HG02642 (cell line): ENCODE results near the gene LRRC72.
"Not testable (repeated sequence)": the region's sequence is repeated elsewhere in the genome, so short reads cannot be mapped to it uniquely, and the experiment has no call there.

Experiments
- ATAC-seq: cut with Tn5 transposase; IDR thresholded peaks from one replicate; pipeline ENCODE4 v1.9.1; 2021; ENCODE audit warnings: mild to moderate bottlenecking; ENCODE audit not compliant: unreplicated experiment, poor library complexity

Gene LRRC72

GRCh38 chr7:16564909-16565426 is 38.3 kb downstream of the LRRC72 start:
- peak; percentile 58 for ATAC-seq

DNA sequence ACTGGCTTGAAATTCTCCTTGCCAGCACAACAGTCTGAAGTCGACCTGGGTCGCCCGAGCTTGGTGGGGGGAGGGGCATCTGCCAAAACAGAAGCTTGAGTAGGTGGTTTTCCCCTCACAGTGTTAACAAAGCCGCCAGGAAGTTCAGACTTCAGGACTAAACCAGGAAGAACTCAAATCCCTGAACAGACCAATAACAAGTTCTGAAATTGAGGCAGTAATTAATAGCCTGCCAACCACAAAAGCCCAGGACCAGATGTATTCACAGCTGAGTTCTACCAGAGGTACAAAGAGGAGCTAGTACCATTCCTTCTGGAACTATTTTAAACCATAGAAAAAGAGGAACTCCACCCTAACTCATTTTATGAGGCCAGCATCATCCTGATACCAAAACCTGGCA is 45.3 kb downstream of the LRRC72 start:
- ATAC-seq: no peak

- ATAC-seq: no peak
These were observed 52.6 kb downstream of the LRRC72 start for GRCh38 chr7:16579216-16579615.

- no peak for ATAC-seq
These were observed 54.7 kb downstream of the LRRC72 start for GRCh38 chr7:16581286-16581685.

DNA sequence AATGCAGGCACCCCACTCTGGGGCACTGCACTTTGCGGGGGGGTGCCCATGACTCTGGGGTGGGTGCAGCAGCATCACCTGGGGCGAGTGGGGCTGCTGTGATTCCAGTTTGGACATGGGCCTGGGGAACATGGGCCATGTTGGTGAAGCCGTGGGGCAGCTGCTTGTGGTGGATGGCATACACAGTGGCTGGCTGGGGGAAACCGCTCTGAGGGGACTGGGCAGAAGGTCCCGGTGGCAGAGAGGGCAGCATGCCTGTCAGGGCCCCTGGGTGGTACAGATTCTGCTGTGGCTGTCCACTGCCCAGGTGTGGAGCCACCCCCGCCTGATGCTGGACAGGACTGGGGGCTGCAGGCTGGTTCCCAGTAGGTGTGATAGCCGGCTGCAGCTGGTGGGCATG is 57.2 kb downstream of the LRRC72 start:
- no peak for ATAC-seq

DNA sequence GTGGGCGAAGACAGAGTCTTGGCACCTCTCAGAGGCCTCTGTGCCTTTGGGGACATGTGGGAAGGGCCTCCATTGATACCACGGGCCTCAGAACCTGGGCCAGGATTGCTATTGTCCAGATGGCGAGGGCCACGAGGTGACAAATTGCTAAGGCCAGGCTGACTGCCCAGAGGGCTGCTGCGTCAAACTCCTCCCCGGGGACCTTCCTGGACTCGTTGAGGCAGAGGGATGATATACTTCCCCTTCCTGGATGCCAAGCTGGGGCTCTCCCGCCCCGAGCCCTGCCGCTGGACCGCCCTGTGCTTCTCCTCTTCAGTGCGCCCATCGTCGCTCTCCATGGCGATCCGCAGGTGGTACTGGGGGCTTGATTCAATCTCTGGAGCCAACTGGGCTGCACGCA is 58.9 kb downstream of the LRRC72 start:
- no peak for ATAC-seq

DNA sequence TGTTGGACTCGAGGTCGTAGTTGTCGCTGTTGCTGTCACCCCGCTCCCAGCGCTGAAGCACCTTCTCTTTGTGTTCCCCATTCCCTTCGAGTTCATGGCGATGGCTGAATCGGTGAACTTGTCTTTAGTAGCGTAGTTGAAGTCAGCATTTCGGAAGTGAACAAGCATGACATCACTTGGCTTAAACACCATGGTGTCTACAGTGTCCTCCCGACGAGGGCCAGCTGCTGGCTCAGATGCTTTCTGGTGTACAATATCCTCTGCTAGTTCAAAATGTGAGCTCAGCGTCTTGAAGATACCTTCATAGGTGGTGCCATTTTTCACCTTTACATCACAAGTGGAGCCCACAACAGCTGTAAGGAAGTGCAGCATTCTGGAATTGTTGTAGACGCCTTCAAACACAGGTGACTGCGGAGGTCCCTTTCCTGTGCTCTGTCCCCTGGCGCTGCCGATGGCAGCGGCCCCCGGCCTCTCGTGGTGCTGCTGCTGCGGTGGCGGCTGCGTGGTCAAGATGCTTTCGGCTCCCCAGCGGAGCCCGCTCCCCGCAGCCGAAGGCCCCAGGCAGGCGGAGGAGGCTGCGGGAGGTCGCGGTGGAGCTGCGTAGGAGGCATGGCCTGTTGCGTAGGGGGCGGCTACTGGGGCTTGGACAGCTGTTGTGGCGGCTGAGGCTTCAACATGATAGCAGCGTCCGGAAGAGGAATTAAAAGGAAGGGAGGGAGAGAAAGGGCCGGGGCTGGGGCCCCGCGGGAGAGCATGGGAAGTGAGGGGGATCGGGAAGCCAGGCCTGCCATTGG is 59.7 kb downstream of the LRRC72 start:
- ATAC-seq: no peak

DNA sequence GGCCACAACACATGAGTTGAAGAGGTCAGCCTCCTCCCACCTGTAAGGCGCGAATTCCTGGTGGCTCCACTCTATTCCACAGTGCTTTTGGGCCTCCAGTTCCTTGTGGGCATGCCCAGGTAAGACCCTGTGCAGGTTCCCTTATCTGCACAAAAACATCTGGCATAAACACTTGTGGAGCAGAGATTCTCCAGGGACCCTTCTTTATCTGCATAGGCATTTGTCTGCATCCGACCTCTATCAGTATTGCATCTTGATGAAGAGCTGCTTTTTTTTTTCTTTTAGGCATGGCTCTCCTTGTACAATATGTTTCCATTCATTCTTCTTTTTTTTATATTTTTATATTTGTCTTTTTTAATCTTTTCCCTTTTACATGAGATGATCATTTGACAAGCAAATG is 60.5 kb downstream of the LRRC72 start:
- ATAC-seq: no peak

DNA sequence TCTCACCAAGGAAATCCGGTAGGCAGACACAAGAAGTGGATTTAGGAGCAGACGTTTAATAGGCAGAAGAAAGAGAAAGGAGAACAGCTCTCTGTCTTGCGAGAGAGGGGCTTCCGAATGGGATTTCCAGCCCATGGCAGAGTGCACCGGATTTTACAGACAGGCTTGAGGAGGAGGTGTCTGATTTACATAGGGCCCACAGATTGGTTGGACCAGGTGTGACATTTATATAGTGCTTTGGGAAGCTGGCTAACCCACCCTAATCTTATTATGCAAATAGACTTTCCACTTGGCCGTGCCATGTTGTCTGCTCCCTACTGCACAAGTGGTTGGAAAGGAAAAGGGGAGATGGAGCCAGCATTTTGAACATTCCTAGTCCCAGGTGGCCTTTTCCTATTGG is 61.2 kb downstream of the LRRC72 start:
- no peak for ATAC-seq

DNA sequence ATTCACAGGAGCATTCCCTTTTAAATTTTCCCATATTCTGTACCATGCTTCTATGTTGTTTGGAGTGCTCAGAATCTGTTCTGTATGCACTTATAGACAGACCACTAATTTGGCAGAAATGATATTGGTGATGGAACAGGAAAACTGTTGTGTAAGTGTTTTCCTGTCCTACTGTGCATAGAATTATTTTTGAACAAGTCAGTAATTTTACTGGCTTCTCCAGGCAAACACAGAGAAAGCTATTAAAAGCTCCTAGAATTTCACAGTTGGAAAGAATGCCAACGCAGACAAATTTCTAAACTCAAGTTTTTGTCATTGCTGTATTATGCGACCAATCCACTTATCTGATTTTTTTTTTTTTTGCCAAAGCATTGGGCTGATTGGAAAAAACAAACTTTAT is 63.3 kb downstream of the LRRC72 start:
- no peak for ATAC-seq

GRCh38 chr7:16590424-16590823 is 63.8 kb downstream of the LRRC72 start:
- no peak for ATAC-seq

DNA sequence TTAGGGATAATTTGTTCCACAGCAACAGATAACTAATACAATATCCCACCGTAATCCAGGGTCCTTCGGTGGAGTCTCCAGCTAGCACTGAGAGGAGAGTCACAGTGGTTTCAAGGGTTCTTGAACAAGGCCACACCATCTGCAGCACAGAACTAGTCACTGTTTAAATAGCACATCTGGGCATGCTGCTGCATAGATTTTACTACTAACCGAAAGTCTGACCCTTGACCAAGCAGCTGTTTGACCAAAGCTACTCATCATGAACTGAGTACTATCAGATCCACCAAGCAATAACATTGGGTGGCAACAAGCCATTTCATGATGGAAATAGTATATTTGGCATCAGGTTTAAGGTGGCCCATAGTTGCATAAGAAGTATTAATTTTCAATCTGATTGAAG is 65.8 kb downstream of the LRRC72 start:
- ATAC-seq: no peak

- ATAC-seq: no peak
These were observed 67.4 kb downstream of the LRRC72 start for GRCh38 chr7:16594061-16594460.

GRCh38 chr7:16594676-16595075 is 68.1 kb downstream of the LRRC72 start:
- ATAC-seq: no peak

- ATAC-seq: not testable (repeated sequence)
These were observed 69.0 kb downstream of the LRRC72 start for GRCh38 chr7:16595596-16595995.

DNA sequence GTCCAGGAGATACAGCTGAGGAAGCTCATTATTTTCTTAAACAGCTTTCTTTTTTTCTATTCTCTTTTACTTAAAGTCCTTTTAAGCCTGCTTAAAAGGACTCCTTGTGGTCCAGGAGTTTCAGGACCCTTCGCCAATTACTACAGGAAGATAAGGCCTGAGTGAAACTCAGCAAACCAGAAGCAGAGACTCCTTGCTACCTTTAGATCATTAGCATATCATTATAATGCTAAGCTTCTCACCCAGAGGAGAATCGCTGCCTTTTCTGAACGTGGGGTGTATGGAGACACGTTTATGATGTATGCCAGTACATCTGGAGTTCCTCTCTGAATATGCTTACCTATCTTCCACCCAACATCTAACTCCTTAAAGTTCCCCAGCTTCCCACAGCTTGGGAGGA is 71.4 kb downstream of the LRRC72 start:
- no peak for ATAC-seq

DNA sequence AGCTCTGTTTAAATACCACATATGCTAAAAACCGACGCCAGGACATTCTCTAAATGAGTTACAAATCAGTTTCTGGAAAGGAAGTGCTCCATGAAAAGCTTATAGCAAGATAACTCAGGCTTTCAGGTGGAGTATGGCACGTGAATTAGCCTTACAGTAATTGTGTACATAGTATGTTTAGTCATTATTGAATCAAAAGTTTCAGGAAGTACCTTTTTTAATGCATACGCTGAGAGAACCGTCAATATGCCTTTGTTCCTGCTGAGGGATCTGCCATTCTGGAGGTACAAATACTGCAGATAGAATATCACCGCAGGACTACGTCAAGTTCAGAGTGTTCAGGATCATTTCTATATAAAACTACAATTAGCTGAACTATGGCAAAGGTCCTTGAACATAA is 73.2 kb downstream of the LRRC72 start:
- no peak for ATAC-seq

DNA sequence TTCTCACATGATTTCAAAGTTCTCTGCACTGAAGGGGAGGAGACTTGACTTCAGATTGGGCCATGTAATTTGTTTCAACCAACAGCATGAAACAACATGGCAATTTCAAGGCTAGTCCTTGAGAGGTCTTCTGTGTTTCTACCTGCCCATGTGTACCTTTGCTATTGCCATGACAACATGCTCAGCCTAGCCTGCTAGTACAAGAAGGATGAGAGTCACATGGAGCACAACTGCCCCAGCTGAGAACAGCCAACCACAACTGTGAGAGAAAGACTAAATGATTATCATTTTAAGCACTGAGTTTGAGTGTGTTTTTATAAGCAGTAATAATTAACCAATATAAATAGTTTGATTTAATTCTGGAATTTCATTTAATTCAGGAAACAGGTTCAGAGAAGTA is 77.0 kb downstream of the LRRC72 start:
- no peak for ATAC-seq

GRCh38 chr7:16604054-16604453 is 77.4 kb downstream of the LRRC72 start:
- no peak for ATAC-seq

DNA sequence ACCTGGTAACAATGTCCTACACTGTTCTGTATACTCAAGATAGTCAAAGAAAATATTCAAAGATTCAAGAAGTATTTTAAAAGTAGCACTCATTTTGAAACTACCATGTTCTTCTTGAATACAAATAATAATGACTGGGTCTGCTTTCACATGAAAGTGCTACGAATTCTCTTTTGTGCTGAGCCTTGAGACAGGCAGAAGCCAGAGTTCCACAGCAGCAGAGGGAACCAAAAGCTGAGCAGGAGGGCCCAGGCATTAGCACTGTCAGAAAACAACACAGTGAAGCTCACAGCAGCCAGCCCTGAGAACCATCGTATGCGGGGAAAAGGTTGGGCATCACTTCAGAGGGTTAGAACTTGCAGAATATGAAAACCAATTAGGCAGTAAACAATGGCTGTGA is 80.1 kb downstream of the LRRC72 start:
- no peak for ATAC-seq

GRCh38 chr7:16609842-16610450 is 83.3 kb downstream of the LRRC72 start:
- ATAC-seq: peak; percentile 82

- no peak for ATAC-seq
These were observed 85.1 kb downstream of the LRRC72 start for GRCh38 chr7:16611711-16612110.
